Endothelial cell of umbilical vein (primary cell): ENCODE data around the gene PRC1.

Experiments
- EZH2 ChIP-seq: IDR thresholded peaks from 2 replicates; pipeline ENCODE4 v1.6.1; 2012; ENCODE audit warnings: borderline replicate concordance, low read depth, mild to moderate bottlenecking, moderate library complexity, low read length, inconsistent platforms; ENCODE audit not compliant: severe bottlenecking
- GATA2 ChIP-seq: IDR thresholded peaks from 2 replicates; pipeline ENCODE4 v1.7.0; 2011; ENCODE audit warnings: low read depth, mild to moderate bottlenecking, moderate library complexity, mixed read lengths, low read length; ENCODE audit not compliant: insufficient read length, insufficient read depth
- JUN ChIP-seq: IDR thresholded peaks from 2 replicates; pipeline ENCODE4 v1.6.1; 2011; ENCODE audit warnings: borderline replicate concordance, low read depth; ENCODE audit not compliant: insufficient read length, insufficient read depth
- MYC ChIP-seq: IDR thresholded peaks from one replicate; pipeline ENCODE4 v1.6.1; 2011; ENCODE audit warnings: mild to moderate bottlenecking, low read depth, low read length
- POLR2A ChIP-seq: IDR thresholded peaks from 2 replicates; pipeline ENCODE4 v1.6.1; 2012; ENCODE audit warnings: low read depth, mild to moderate bottlenecking, control low read depth, low read length
- POLR2AphosphoS5 ChIP-seq: IDR thresholded peaks from 2 replicates; pipeline ENCODE4 v1.6.1; 2012; ENCODE audit warnings: low read depth, mild to moderate bottlenecking, control low read depth, low read length, moderate library complexity; ENCODE audit not compliant: insufficient read depth
- TF ChIP-seq, protein P1 (sequence below), 2 donors: IDR thresholded peaks; 1 replicate in 1 of 2; 2 replicates in 1 of 2; pipeline ENCODE4 v1.5.1; 2011; ENCODE audit warnings: low read length in 2 of 2, mild to moderate bottlenecking in 2 of 2, moderate library complexity in 2 of 2, control low read depth in 1 of 2, inconsistent platforms in 1 of 2, low read depth in 1 of 2; ENCODE audit not compliant: insufficient read depth in 1 of 2; ENCODE audit errors: extremely low read depth in 1 of 2
- TF ChIP-seq, protein P2 (sequence below): IDR thresholded peaks from 2 replicates; pipeline ENCODE4 v1.6.1; 2011; ENCODE audit not compliant: insufficient read depth, insufficient read length

DNA sequence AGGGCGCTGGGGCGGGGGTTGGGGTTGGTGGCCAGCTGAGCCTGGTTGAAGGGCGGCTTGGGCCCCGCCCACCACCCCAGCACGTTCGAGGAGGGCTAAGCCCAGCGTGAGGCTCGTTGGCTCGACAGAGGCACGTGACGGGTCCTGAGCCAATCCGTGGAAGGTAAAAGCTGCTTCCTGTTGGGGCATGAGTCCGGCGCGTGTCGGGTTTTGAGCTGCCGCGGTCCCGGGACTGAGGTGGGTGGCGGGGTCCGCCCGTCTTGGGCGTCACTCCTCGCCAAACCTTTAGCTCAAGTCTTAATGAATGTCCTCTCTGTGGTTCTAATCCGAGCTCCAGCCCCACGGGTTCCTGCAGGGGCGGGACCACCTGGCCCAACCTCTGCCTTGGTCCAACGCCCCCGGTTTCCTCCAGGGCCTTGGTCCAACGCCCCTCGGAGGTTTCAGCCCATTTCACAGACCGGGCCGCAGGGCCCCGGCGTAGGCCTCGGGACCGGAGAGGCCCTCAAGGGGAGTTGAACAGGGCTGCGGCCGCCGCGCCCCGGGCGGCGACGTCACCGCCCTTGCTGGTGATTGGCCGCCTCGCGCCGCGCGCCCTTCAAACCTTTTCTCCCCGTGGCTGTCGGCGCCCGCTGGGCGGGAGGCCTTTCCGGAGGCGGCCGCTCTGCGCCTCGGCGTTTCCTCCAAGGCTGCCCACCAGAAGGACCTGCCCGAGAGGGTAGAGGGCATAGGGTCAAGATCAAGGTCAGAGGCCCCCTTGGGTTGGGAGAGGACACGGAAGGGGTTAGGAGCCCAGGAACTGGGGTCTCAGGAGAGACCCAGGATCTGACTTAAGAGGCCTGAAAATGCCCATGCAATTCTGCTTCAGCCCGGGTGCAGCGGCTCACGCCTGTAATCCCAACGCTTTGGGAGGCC lies 39.4 kb downstream of the PRC1 start, which contains the start of gene RCCD1:
- TF ChIP-seq, protein P1, sequence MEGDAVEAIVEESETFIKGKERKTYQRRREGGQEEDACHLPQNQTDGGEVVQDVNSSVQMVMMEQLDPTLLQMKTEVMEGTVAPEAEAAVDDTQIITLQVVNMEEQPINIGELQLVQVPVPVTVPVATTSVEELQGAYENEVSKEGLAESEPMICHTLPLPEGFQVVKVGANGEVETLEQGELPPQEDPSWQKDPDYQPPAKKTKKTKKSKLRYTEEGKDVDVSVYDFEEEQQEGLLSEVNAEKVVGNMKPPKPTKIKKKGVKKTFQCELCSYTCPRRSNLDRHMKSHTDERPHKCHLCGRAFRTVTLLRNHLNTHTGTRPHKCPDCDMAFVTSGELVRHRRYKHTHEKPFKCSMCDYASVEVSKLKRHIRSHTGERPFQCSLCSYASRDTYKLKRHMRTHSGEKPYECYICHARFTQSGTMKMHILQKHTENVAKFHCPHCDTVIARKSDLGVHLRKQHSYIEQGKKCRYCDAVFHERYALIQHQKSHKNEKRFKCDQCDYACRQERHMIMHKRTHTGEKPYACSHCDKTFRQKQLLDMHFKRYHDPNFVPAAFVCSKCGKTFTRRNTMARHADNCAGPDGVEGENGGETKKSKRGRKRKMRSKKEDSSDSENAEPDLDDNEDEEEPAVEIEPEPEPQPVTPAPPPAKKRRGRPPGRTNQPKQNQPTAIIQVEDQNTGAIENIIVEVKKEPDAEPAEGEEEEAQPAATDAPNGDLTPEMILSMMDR (IDR thresholded peaks at IDR 0.05; ENCODE audit: extremely low read depth in 1 of 2, insufficient read depth in 1 of 2, low read depth in 1 of 2, low read length in 2 of 2), result no peak
- TF ChIP-seq POLR2A (peak; percentile 89), EZH2 (no peak), POLR2AphosphoS5 (peak; percentile 89), MYC (peak; percentile 70), JUN (no peak), GATA2 (no peak)
- TF ChIP-seq, protein P2, sequence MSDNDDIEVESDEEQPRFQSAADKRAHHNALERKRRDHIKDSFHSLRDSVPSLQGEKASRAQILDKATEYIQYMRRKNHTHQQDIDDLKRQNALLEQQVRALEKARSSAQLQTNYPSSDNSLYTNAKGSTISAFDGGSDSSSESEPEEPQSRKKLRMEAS, result peak; percentile 98
